ENCODE results near the gene TCTA. TPM values are rescaled to one million over a fixed set of nuclear protein-coding genes. Genes with fewer than 3 reads are reported as not detected.
A peak's percentile ranks its signal among the peaks of the same experiment; 100 is the strongest.

TCTA gene
- total RNA-seq, 4 donors from 2014 or later = 10.9 to 17.8 (median 16.0) TPM

DNA sequence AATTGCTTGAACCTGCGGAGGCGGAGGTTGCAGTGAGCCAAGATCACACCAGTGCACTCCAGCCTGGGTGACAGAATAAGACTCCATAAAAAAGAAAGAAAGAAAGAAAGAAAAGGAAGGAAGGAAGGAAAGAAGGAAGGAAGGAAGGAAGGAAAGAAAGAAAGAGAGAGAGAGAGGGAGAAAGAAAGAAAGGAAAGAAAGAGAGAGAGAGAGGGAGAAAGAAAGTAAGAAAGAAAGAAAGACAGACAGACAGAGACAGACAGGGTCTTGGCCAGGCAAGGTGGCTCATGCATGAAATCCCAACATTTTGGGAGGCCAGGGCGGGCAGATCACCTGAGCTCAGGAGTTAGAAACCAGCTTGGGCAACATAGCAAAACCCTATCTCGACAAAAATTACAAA lies 41.4 kb downstream of the TCTA start:
- Histone ChIP-seq H3K9me3 (no peaks in the 10 kb centered on the region), H3K27me3 (no peaks in the 10 kb centered on the region), H3K36me3 (no peaks in the 10 kb centered on the region), H3K27ac (no peak overlapping the region), H3K4me1 (peaks cover 0 to 10% (median 8%) of the 10 kb centered on the region in 3 donors), H3K4me3 (no peak overlapping the region)
- no peak for DNase-seq
- 89 to 98% methylated on average over 4 of the region's 4 CpGs for WGBS, 2 donors
- no peak for TF ChIP-seq POLR2A (IDR thresholded peaks at IDR 0.05)
- TF ChIP-seq, protein P1, sequence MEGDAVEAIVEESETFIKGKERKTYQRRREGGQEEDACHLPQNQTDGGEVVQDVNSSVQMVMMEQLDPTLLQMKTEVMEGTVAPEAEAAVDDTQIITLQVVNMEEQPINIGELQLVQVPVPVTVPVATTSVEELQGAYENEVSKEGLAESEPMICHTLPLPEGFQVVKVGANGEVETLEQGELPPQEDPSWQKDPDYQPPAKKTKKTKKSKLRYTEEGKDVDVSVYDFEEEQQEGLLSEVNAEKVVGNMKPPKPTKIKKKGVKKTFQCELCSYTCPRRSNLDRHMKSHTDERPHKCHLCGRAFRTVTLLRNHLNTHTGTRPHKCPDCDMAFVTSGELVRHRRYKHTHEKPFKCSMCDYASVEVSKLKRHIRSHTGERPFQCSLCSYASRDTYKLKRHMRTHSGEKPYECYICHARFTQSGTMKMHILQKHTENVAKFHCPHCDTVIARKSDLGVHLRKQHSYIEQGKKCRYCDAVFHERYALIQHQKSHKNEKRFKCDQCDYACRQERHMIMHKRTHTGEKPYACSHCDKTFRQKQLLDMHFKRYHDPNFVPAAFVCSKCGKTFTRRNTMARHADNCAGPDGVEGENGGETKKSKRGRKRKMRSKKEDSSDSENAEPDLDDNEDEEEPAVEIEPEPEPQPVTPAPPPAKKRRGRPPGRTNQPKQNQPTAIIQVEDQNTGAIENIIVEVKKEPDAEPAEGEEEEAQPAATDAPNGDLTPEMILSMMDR (IDR thresholded peaks at IDR 0.05) = no peak
- intact Hi-C loops (cut with DNase I) = no loop called here

DNA sequence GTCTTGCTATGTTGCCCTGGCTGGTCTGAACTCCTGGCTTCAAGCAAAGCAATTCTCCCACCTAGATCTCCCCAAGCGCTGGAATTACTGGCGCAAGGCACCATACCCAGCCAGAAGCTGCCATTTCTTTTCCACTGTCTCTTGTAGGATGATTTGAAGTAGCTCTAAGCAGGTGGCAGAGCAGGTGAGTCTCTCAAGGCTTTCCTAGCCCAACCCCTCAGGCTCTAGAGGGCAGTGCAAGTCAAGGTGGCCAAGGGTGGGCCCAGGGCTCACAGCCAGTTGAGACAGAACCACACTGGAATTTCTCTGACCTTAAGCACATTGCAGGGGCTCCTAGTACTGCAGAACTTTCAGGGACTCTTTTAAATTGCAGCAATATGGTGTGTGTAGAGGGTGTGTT lies 42.2 kb downstream of the TCTA start:
- intact Hi-C loops (cut with DNase I) = no loop called here
- 92 to 96% methylated on average over 2 of the region's 2 CpGs for WGBS, 2 donors
- no peak for DNase-seq
- Histone ChIP-seq H3K9me3 (no peaks in the 10 kb centered on the region), H3K4me1 (peaks cover 0 to 8% (median 6%) of the 10 kb centered on the region in 3 donors), H3K36me3 (no peaks in the 10 kb centered on the region), H3K4me3 (no peak overlapping the region), H3K27ac (no peak overlapping the region), H3K27me3 (no peaks in the 10 kb centered on the region)
- TF ChIP-seq, protein P1 (IDR thresholded peaks at IDR 0.05) = peak in 1 of 6 experiments; percentile 21
- no peak for TF ChIP-seq POLR2A (IDR thresholded peaks at IDR 0.05)

DNA sequence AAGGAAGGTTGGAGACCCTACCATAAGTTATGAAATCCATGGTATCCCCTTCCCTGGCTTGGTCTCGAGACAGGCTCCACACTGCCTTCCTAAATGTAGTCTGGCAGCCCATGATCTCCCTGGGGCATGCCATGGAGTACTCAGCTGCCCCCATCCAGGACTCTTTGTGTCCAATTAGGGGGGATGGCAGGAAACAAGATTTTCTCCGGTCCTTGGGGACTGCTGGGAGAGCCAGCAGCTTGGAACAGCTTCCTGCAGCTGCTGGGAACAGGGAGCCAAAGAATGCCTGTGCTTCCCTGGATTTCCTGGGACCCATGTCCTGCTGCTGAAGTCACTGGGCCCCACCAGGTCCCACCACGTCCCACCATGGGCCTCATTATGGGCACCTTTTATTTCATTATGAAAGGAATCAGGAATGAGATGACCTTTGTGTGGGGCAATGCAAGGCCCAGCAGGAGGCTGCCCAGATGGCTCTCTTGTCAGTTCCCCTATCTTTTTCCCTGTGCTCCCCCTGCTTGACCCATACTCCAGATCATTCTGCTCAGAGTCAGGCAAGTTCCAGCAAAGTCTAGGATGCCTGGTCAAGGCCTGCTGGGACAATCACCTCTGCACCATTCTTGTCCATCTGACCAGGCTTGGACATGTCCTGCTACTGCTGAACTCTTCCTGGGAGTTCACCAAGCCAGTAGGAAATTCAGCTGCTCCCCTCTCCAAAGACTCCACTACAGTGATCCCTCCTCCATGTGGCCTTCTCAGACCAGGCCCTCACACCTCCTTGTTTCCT lies 42.9 kb downstream of the TCTA start:
- H3K36me3 ChIP-seq = no peaks in the 10 kb centered on the region
- no peak overlapping the region for H3K4me3 ChIP-seq
- TF ChIP-seq, protein P1 (IDR thresholded peaks at IDR 0.05) = no peak
- no peak for TF ChIP-seq POLR2A (IDR thresholded peaks at IDR 0.05)
- 50 to 79% methylated on average over 1 to 2 of the region's 3 CpGs for WGBS, 2 donors
- no peaks in the 10 kb centered on the region for H3K27me3 ChIP-seq
- no peaks in the 10 kb centered on the region for H3K9me3 ChIP-seq
- intact Hi-C loops (cut with DNase I) = no loop called here
- H3K4me1 ChIP-seq = peaks cover 0 to 8% (median 6%) of the 10 kb centered on the region in 3 donors
- DNase-seq = no peak
- no peak overlapping the region for H3K27ac ChIP-seq

DNA sequence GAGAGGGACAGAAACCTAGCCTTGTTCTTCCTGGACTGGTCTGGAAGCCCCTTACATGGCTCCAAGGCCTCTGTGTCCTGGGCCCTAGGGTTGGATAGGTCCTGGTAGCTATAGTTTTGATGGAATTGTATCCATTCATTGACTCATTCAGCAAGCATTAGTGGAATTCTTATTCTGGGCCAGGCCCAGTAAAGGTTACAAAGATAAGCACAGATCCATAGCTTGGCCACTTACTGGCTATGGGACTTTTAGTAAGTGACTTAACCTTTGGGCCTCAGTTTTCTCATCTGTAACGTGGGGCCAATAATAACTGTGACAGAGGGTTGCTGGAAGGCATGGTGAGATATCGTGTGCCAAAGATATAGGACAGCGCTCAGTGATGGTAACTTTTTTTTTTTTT lies 44.2 kb downstream of the TCTA start:
- no peaks in the 10 kb centered on the region for H3K36me3 ChIP-seq
- 93 to 100% methylated on average over 1 to 3 of the region's 3 CpGs for WGBS, 2 donors
- DNase-seq = no peak
- H3K4me3 ChIP-seq = no peak overlapping the region
- peaks cover 0 to 14% (median 13%) of the 10 kb centered on the region in 3 donors for H3K4me1 ChIP-seq
- H3K9me3 ChIP-seq = no peaks in the 10 kb centered on the region
- H3K27me3 ChIP-seq = no peaks in the 10 kb centered on the region
- TF ChIP-seq, protein P1 (IDR thresholded peaks at IDR 0.05) = no peak
- no peak for TF ChIP-seq POLR2A (IDR thresholded peaks at IDR 0.05)
- H3K27ac ChIP-seq = no peak overlapping the region
- intact Hi-C loops (cut with DNase I) = no loop called here

DNA sequence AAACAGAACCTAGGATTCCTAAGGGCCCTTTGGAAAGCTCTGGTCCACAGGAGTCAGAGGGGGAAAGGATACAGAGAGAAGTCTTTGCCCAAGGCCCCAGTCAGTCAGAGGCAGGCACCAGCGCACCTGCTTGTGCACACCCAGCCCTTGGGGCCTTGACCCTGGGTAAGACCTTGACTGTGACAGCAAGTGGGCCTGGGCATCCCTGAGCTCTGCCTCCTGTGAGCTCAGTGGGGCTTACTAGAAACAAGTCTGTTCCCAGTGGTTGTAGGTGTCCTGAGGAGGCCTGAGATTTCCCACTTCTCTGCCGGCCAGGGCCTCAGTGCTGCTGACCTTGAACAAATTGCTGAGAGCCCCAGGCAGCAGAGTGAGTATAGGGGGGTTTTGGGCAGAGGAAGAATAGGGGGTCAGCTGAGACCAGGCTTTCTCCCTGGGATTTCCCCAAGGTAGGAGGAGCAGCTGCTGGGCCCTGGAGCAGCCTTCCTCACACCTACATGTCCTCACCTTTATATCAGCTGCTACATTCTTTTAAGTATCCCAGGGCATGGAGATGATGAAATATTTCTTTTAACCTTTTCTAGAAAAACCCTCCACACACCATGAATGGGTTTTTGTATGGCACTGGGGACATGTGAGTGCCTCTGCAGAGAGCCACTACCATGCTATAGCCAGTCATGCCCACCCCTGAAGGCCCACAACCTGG lies 48.1 kb downstream of the TCTA start:
- H3K27me3 ChIP-seq = no peaks in the 10 kb centered on the region
- no peak for DNase-seq
- TF ChIP-seq, protein P1 (IDR thresholded peaks at IDR 0.05) = no peak
- no peak for TF ChIP-seq POLR2A (IDR thresholded peaks at IDR 0.05)
- no peaks in the 10 kb centered on the region for H3K9me3 ChIP-seq
- intact Hi-C loops (cut with DNase I) = no loop called here
- H3K27ac ChIP-seq = no peak overlapping the region
- 100% methylated on average over 1 of the region's 2 CpGs; no CpG with 5 or more reads in 1 of the 2 donors for WGBS, 2 donors
- H3K4me3 ChIP-seq = no peak overlapping the region
- peaks cover 0 to 21% (median 16%) of the 10 kb centered on the region in 3 donors for H3K4me1 ChIP-seq
- no peaks in the 10 kb centered on the region for H3K36me3 ChIP-seq

Data from esophagus squamous epithelium (tissue), 5 donors.